AG09319 (cell line): ENCODE data around the gene CNNM1.

Experiments
- DNase-seq: peaks from one replicate; pipeline ENCODE4 v3.0.0-alpha.2; 2010; ENCODE audit warnings: low read depth; ENCODE audit errors: extremely low read depth
- CTCF ChIP-seq: IDR thresholded peaks from 2 replicates; pipeline ENCODE4 v1.5.1; 2011; ENCODE audit warnings: low read depth, mild to moderate bottlenecking, inconsistent platforms, low read length, moderate library complexity

The CNNM1 gene

GRCh38 chr10:99297033-99297432 lies 32.1 kb upstream of the CNNM1 start:
- DNase-seq = no peak
- no peak for TF ChIP-seq CTCF

- DNase-seq = no peak
- TF ChIP-seq CTCF = no peak
Observed at GRCh38 chr10:99303899-99304861, 25.0 kb upstream of the CNNM1 start.

- DNase-seq = no peak
- no peak for TF ChIP-seq CTCF
Observed at GRCh38 chr10:99304862-99305229, 24.3 kb upstream of the CNNM1 start.

GRCh38 chr10:99312501-99312900 lies 16.7 kb upstream of the CNNM1 start:
- no peak for DNase-seq
- no peak for TF ChIP-seq CTCF

GRCh38 chr10:99315853-99316252 lies 13.3 kb upstream of the CNNM1 start:
- no peak for TF ChIP-seq CTCF
- DNase-seq = no peak

- TF ChIP-seq CTCF = no peak
- DNase-seq = no peak
Observed at GRCh38 chr10:99316374-99316773, 12.8 kb upstream of the CNNM1 start.

- no peak for TF ChIP-seq CTCF
- DNase-seq = no peak
Observed at GRCh38 chr10:99318048-99318447, 11.1 kb upstream of the CNNM1 start.
